Fibroblast of pulmonary artery (primary cell): ENCODE measurements around the gene MVB12B.
A peak's percentile ranks its signal among the peaks of the same experiment; 100 is the strongest.
"Not testable (repeated sequence)": the region's sequence is repeated elsewhere in the genome, so short reads cannot be mapped to it uniquely, and the experiment has no call there.

Source experiments
- DNase-seq: peaks from one replicate; pipeline ENCODE4 v3.0.0-alpha.2; 2010; ENCODE audit warnings: low read depth
- H3K4me3 ChIP-seq: replicated peaks from 2 replicates; pipeline ENCODE4 v1.5.1; 2011; ENCODE audit warnings: low read depth, mild to moderate bottlenecking, control low read depth, low read length, moderate library complexity
- TF ChIP-seq, protein P1 (sequence below): IDR thresholded peaks from 2 replicates; pipeline ENCODE4 v1.5.1; 2011; ENCODE audit warnings: mild to moderate bottlenecking, control low read depth, low read length, inconsistent platforms; ENCODE audit errors: missing control alignments

Gene MVB12B, protein sequence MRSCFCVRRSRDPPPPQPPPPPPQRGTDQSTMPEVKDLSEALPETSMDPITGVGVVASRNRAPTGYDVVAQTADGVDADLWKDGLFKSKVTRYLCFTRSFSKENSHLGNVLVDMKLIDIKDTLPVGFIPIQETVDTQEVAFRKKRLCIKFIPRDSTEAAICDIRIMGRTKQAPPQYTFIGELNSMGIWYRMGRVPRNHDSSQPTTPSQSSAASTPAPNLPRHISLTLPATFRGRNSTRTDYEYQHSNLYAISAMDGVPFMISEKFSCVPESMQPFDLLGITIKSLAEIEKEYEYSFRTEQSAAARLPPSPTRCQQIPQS

DNA sequence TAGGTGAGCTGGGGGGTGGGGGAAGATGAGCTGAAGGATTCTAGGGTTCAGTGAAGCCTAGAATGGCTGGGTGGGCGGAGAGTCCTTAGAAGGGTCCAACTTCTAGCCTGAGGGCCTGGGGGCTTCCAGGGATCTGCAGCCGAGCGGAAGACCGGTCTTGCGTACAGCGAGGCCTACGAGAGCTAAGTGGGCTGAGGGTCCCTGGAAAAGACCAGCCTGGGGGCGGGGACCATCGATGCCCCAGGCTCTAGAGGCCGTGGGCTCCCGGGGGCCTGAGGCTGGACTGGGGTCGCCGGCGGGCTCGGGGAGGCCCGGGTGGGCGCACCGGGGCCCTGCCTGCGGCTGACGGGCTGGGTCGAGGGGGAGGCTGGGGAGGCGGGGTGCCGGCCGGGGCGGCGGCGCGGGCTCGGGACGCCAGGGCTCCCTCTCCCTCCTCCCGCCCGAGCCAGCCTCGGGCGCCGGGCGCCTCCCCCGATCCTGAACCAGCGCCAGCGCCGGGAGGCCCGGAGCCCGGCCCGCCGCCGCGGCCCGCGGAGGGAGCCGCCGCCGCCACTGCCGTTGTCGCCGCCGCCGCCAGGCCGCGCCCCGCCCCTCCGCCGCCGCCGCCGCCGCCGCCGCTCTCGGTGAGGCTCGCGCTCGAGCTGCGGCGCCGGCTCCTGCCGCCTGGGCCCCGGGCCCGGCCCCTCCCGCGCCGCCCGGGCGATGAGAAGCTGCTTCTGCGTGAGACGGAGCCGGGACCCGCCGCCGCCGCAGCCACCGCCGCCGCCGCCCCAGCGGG, at the start of gene MVB12B:
MVB12B (plus strand) TSS at position 602 of the 778 bp plus-strand sequence; CDS start at position 703, 101 bp downstream.
- no peak for DNase-seq
- H3K4me3 ChIP-seq, result peak within 1 kb of the TSS; percentile 55
- TF ChIP-seq, protein P1, sequence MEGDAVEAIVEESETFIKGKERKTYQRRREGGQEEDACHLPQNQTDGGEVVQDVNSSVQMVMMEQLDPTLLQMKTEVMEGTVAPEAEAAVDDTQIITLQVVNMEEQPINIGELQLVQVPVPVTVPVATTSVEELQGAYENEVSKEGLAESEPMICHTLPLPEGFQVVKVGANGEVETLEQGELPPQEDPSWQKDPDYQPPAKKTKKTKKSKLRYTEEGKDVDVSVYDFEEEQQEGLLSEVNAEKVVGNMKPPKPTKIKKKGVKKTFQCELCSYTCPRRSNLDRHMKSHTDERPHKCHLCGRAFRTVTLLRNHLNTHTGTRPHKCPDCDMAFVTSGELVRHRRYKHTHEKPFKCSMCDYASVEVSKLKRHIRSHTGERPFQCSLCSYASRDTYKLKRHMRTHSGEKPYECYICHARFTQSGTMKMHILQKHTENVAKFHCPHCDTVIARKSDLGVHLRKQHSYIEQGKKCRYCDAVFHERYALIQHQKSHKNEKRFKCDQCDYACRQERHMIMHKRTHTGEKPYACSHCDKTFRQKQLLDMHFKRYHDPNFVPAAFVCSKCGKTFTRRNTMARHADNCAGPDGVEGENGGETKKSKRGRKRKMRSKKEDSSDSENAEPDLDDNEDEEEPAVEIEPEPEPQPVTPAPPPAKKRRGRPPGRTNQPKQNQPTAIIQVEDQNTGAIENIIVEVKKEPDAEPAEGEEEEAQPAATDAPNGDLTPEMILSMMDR, result no peak

DNA sequence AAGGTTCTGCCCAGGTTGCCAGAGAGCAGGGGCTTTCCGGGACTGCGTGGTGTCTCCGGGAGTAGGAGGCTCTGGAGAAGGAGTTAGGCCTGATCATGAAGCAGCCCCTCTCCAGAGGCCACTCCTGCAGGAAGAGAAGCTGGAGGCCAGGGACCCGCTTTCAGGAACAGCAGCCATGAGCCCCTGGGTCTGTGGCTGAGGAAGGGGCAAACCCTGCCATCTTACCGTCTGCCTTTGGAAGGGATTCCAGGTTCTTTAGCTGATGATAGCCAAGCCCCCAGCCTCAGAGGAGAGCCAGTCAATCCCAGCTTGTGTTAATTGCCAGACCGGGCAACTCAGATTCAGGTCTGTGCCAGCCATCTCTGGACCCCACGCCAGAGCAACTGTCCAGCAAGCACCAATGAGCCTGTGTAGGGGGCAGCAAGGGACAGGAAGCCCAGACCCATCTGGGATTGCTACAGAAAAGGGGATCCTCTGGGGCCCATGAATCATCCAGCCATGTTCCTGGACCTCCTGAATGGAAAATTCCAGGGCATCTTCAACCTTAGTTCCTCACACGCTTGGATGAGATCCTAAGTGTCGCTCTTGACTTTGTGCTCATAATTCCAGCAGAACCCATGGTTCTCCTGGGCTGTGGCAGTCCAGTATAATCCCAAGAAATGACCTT, 42.7 kb upstream of the MVB12B start:
- DNase-seq, result no peak
- TF ChIP-seq, protein P1, result no peak

DNA sequence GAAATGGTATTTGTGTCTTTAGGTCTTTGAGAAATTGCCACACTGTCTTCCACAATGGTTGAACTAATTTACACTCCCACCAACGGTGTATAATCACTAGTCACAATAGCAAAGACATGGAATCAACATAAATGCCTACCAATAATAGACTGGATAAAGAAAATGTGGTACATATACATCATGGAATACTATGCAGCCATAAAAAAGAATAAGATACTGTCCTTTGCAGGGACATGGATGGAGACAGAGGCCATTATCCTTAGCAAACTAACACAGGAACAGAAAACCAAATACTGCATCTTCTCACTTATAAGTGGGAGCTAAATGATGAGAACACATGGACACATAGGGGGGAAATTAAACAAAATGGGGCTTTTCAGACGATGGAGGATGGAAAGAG, 41.0 kb upstream of the MVB12B start:
- DNase-seq, result not testable (repeated sequence)

More for the DNA sequence above, 42.7 kb upstream of the MVB12B start:
- H3K4me3 ChIP-seq, result no peak overlapping the region

DNA sequence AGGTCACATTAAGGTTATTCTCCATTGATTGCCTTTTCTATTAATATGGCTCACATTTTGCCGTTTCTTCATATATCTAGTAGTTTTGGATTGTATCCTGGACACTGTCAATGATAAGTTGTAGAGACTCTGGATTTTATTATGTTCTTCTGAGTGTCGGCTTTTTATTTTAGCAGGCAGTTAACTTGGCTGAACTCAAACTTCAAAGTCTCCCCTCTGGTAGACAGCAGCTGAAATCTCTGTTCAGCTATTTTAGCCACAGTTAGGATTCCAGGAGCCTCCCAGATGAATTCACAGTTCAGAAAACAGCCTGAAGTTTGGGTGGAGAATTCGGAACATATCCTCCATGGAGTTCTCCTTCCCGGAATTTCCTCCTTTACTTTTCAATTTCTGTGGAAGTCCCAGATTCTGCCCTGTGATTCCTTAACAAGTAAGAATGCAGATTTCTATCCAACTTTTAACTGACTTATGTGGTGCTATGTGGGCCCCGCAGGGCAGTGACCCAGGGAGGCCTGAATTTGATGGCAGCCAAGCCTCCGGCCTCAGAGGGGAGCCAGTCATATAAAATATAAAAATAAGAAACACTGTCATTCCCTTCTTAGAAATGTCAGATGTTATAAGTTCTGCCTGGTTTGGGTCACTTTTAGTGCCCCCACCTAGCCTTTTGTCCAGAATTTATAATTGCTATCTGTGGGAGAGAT, 39.3 kb upstream of the MVB12B start:
- no peak for DNase-seq
- TF ChIP-seq, protein P1, result no peak
- H3K4me3 ChIP-seq, result no peak overlapping the region

More for the DNA sequence above, 41.0 kb upstream of the MVB12B start:
- not testable (repeated sequence) for H3K4me3 ChIP-seq

DNA sequence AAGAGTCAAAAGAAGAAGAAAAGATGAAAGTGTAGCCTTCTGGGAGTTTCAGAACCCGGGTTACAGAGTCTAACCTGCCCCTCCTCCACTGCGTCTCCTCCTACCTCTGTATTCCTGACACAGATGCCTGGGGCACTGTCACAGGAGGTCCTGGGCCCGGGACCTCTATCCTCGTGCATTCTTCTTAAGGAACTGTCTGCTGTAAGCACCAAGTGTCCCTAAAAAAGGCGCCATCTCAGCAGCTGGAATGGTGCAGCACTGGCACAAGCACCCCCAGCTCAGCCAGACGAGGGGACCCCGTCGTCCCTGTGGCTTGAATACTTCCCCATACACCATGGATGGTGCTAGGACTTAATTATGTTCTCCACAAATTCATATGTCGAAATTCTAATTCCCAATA, 35.8 kb upstream of the MVB12B start:
- no peak for DNase-seq
- TF ChIP-seq, protein P1, result no peak
- no peak overlapping the region for H3K4me3 ChIP-seq

DNA sequence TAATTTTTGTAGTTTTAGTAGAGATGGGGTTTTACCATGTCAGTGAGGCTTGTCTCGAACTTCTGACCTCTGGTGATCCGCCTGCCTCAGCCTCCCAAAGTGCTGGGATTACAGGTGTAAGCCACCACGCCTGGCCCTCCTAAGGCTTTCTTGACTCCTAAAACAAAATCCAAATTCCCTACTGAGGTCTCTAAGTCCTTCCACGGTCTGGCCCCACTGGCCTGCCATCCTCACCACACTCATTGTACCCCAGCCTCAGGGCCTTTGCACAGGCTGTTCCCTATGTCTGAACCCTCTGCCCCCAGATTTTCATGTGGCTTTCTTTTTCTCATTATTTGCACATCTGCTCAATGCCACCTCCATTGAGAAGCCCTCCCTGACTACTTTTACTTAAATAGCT, 34.7 kb upstream of the MVB12B start:
- TF ChIP-seq, protein P1, result no peak
- no peak overlapping the region for H3K4me3 ChIP-seq
- DNase-seq, result no peak
